GM12878 (cell line): ENCODE results near the gene SNRPA. TPM values are rescaled to one million over a fixed set of nuclear protein-coding genes. Genes with fewer than 3 reads are reported as not detected.
A peak's percentile ranks its signal among the peaks of the same experiment; 100 is the strongest.

Source experiments
- ATAC-seq: fragments of 200-7000 bp; cut with Tn5 transposase; 3 replicates; pipeline ENCODE4 v1.9.1; 2020; ENCODE audit warnings: mild to moderate bottlenecking, moderate library complexity
- BruUV-seq: library from RNA; stranded (reverse); fragments of 400-500 nt; replicated peaks from 2 replicates; lab custom pipeline; 2021; lab: Mats Ljungman, UMichigan
- CTCF ChIA-PET: fragments of 300-600 bp; sonication (Branson Sonifier 250); formaldehyde crosslinking; extraction: SDS; loops from one replicate; lab custom pipeline; 2021; ENCODE audit warnings: inconsistent platforms; lab: Yijun Ruan, JAX
- POLR2A ChIA-PET: fragments of 350-600 bp; formaldehyde crosslinking; extraction: SDS; loops from one replicate; lab custom pipeline; 2021; ENCODE audit warnings: inconsistent platforms; lab: Charles Lee
- RAD21 ChIA-PET: fragments of 300-600 bp; sonication (Branson Sonifier 250); formaldehyde crosslinking; loops from one replicate; lab custom pipeline; 2023; ENCODE audit warnings: antibody characterized with exemption; ENCODE audit not compliant: unreplicated experiment; lab: Charles Lee
- SMC1A ChIA-PET: fragments of 300-600 bp; sonication (Branson Sonifier 250); formaldehyde crosslinking; loops from one replicate; lab custom pipeline; 2023; ENCODE audit not compliant: unreplicated experiment, uncharacterized antibody; lab: Charles Lee
- DNase-seq: peaks from one replicate; pipeline ENCODE4 v3.0.0-alpha.2; 2011; ENCODE audit warnings: low read depth, low spot score
- FAIRE-seq: peaks from 3 replicates; lab custom pipeline; 2011; peaks lifted over from hg19 to GRCh38; lab: Jason Lieb, UNC
- H2AFZ ChIP-seq: 2 replicates; pipeline ENCODE4 v1.6.0; 2011; ENCODE audit warnings: low read depth, low read length, control low read depth; ENCODE audit not compliant: control insufficient read depth
- H3K27ac ChIP-seq: 2 replicates; pipeline ENCODE4 v1.5.1; 2011; ENCODE audit warnings: control low read depth; ENCODE audit not compliant: control insufficient read depth, insufficient read depth
- H3K27me3 ChIP-seq, 2 experiments: replicated peaks in 1 of 2; 2 replicates each; pipeline versions ENCODE4 v1.6.0 to v1.6.1; 2011; ENCODE audit warnings: low read length in 1 of 2; ENCODE audit not compliant: control insufficient read depth in 2 of 2, insufficient read depth in 2 of 2
- H3K36me3 ChIP-seq, 2 experiments: 2 replicates each; pipeline ENCODE4 v1.5.1; 2011; ENCODE audit warnings: low read length in 1 of 2; ENCODE audit not compliant: control insufficient read depth in 2 of 2, insufficient read depth in 2 of 2
- H3K4me1 ChIP-seq: 2 replicates; pipeline ENCODE4 v1.6.1; 2011; ENCODE audit warnings: mild to moderate bottlenecking, low read length, moderate library complexity, mixed read lengths; ENCODE audit not compliant: control insufficient read depth, insufficient read depth
- H3K4me2 ChIP-seq: 2 replicates; pipeline ENCODE4 v1.6.0; 2011; ENCODE audit warnings: control low read depth; ENCODE audit not compliant: control insufficient read depth, insufficient read depth
- H3K4me3 ChIP-seq: fragments of 200-600 bp; sonication (generic); 2 replicates; pipeline ENCODE4 v1.5.1; 2016
- H3K79me2 ChIP-seq: 2 replicates; pipeline ENCODE4 v1.6.0; 2011; ENCODE audit warnings: low read length; ENCODE audit not compliant: control insufficient read depth, insufficient read depth
- H3K9ac ChIP-seq: 2 replicates; pipeline ENCODE4 v1.8.0; 2011; ENCODE audit warnings: low read length, control low read depth, mixed read lengths; ENCODE audit not compliant: control insufficient read depth, insufficient read depth
- H3K9me3 ChIP-seq: replicated peaks from 3 replicates; pipeline ENCODE4 v1.5.1; 2011; ENCODE audit warnings: mild to moderate bottlenecking, low read length; ENCODE audit not compliant: control insufficient read depth, insufficient read depth
- H4K20me1 ChIP-seq: 2 replicates; pipeline ENCODE4 v1.6.0; 2011; ENCODE audit not compliant: control insufficient read depth, insufficient read depth
- ASH2L ChIP-seq: fragments of 300-600, 200-600 bp; sonication (generic); IDR thresholded peaks from 2 replicates; pipeline ENCODE4 v1.6.1; 2017; ENCODE audit warnings: low read depth, mild to moderate bottlenecking, borderline replicate concordance
- CBX5 ChIP-seq: sonication (generic); IDR thresholded peaks from 2 replicates; pipeline ENCODE4 v1.6.1; 2016; ENCODE audit warnings: low read depth, moderate library complexity, mild to moderate bottlenecking, inconsistent platforms
- EGR1 ChIP-seq, 2 experiments: IDR thresholded peaks; 1 replicate in 1 of 2; 2 replicates in 1 of 2; pipeline ENCODE4 v1.6.1; 2011 to 2012; ENCODE audit warnings: low read depth in 2 of 2, low read length in 2 of 2, borderline replicate concordance in 1 of 2, mild to moderate bottlenecking in 1 of 2, moderate library complexity in 1 of 2
- HCFC1 ChIP-seq: fragments of 150-350 bp; IDR thresholded peaks from 2 replicates; pipeline ENCODE4 v1.6.1; 2014; ENCODE audit warnings: low read length
- MEF2B ChIP-seq: fragments of 450-650 bp; IDR thresholded peaks from 2 replicates; pipeline ENCODE4 v1.6.1; 2018; ENCODE audit warnings: mild to moderate bottlenecking, moderate library complexity; ENCODE audit not compliant: partially characterized antibody, poor library complexity, severe bottlenecking
- PAX8 ChIP-seq: fragments of 450-650 bp; IDR thresholded peaks from 2 replicates; pipeline ENCODE4 v1.6.1; 2017; ENCODE audit warnings: mild to moderate bottlenecking, moderate library complexity
- RFX5 ChIP-seq: IDR thresholded peaks from 2 replicates; pipeline ENCODE4 v1.6.1; 2011; ENCODE audit warnings: low read depth, low read length, improper control_type of control experiment
- WRNIP1 ChIP-seq: IDR thresholded peaks from 2 replicates; pipeline ENCODE4 v1.6.1; 2011; ENCODE audit warnings: low read depth, low read length, improper control_type of control experiment, borderline replicate concordance
- ZNF384 ChIP-seq: IDR thresholded peaks from 2 replicates; pipeline ENCODE4 v1.6.1; 2012; ENCODE audit warnings: low read depth, mild to moderate bottlenecking, low read length, improper control_type of control experiment, borderline replicate concordance
- WGBS: methylation state at CpG from one replicate; pipeline ENCODE4 v1.1.6; 2016; ENCODE audit warnings: low lambda C conversion rate; ENCODE audit not compliant: insufficient replicate concordance, insufficient coverage; ENCODE audit errors: missing lambda C conversion rate; 5-methylcytosine and 5-hydroxymethylcytosine counted together
- in situ Hi-C: fragments of 300-500 bp; cut with MboI; formaldehyde crosslinking; loops from 9 replicates; pipeline ENCODE4 v1.14.3; 2018; ENCODE audit warnings: mixed read lengths
- intact Hi-C: fragments of 100-400 bp; cut with micrococcal nuclease; formaldehyde crosslinking; loops from one replicate; pipeline ENCODE4 v1.14.2; 2022; ENCODE audit not compliant: unreplicated experiment
- polyA plus RNA-seq, 11 experiments: library from polyadenylated mRNA; depleted of rRNA in 4 of 11; unstranded in 6 of 11; stranded (reverse) in 5 of 11; fragments of >200 nt; fragmentation: Nextera tagmentation in 4 of 11; fragmentation: Illumina TruSeq in 1 of 11; extraction: Ambion mirVana in 4 of 11; extraction: Trizol in 1 of 11; gene quantifications; 1 replicate in 1 of 11; 2 replicates in 10 of 11; pipeline versions ENCODE4 v1.2.1 to v1.2.3, GENCODE V29; 2011 to 2016; ENCODE audit warnings: inconsistent platforms in 2 of 11, missing spikeins in 2 of 11, low read depth in 1 of 11
- total RNA-seq, 4 experiments: library from RNA; depleted of rRNA in 3 of 4; stranded (reverse); fragments of >200 nt in 3 of 4; fragmentation: Illumina TruSeq in 1 of 4; extraction: Trizol in 1 of 4; gene quantifications; 2 replicates each; pipeline versions ENCODE4 v1.2.1 to v1.2.3, GENCODE V29; 2013 to 2021
- TF ChIP-seq, protein P1 (sequence below): IDR thresholded peaks from 2 replicates; pipeline ENCODE4 v1.6.1; 2012; ENCODE audit warnings: low read depth, low read length, improper control_type of control experiment
- TF ChIP-seq, protein P2 (sequence below): fragments of 450-650 bp; IDR thresholded peaks from 2 replicates; pipeline ENCODE4 v1.6.1; 2014; ENCODE audit warnings: mild to moderate bottlenecking

SNRPA gene
- total and polyA plus RNA-seq, 10 of the 15 experiments (the other 5 are each of a cell fraction or from before 2014, with no cell fraction given): 14.8 to 299 (median 202) TPM

DNA sequence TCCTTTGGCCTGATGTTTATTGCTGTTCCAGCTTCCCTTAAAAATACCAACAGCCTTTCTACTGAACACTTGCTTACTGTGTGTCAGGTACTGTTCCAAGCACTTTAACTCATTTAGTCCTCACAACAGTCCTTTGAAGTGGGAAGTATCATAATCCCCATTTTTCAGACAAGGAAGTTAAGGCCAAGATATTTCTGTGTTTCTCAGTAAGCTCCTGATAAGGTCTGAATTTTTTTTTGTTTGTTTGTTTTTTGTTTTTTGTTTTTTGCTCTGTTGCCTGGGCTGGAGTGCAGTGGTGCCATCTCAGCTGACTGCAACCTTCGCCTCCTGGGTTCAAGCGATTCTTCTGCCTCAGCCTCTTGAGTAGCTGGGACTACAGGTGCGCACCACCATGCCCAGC, 7.5 kb downstream of the SNRPA start:
- intact Hi-C loops: no loop called here
- no peak for TF ChIP-seq ASH2L
- TF ChIP-seq EGR1 (IDR thresholded peaks at IDR 0.05; ENCODE audit: borderline replicate concordance in 1 of 2, low read depth in 2 of 2, low read length in 2 of 2): no peak
- TF ChIP-seq HCFC1: no peak
- TF ChIP-seq CBX5: no peak
- no peak for TF ChIP-seq ZNF384
- DNase-seq (no peak), ATAC-seq (no peak), FAIRE-seq (no peak)
- no peak overlapping the region for H3K4me3 ChIP-seq
- CTCF ChIA-PET: interaction anchor here (0.7 to 2.1 kb wide), 6 partner anchors 11 to 46 kb away, joined by 3 to 8 read pairs (median 4); partner anchors contain the start of genes EGLN2, MIA and RAB4B
- peaks cover 51% of the 10 kb centered on the region for H3K79me2 ChIP-seq
- H3K27ac ChIP-seq: no peak overlapping the region
- RAD21 ChIA-PET: interaction anchor here (0.7 to 16.3 kb wide), 2 partner anchors 9 to 18 kb away, joined by 3 to 291 read pairs; partner anchors contain the start of genes MIA and RAB4B
- in situ Hi-C loops: no loop called here
- BruUV-seq: TSS peak; percentile 34
- H2AFZ ChIP-seq: no peak overlapping the region
- H3K27me3 ChIP-seq: no peaks in the 10 kb centered on the region
- H4K20me1 ChIP-seq: peaks cover 16% of the 10 kb centered on the region
- no peak overlapping the region for H3K4me2 ChIP-seq
- H3K36me3 ChIP-seq: peaks cover 38 to 62% of the 10 kb centered on the region in 2 experiments
- POLR2A ChIA-PET: interaction anchor here (0.7 to 2.2 kb wide), 4 partner anchors 17 to 47 kb away, joined by 3 to 18 read pairs (median 6); partner anchors contain the start of genes MIA and RAB4B
- no peak overlapping the region for H3K9ac ChIP-seq
- H3K9me3 ChIP-seq: no peaks in the 10 kb centered on the region
- SMC1A ChIA-PET: interaction anchor here (0.9 to 13.2 kb wide), 3 partner anchors 15 to 58 kb away, joined by 3 to 256 read pairs (median 3); partner anchors contain the start of genes MIA and RAB4B
- H3K4me1 ChIP-seq: peaks cover 19% of the 10 kb centered on the region
- 95% methylated on average over 3 of the region's 3 CpGs for WGBS

DNA sequence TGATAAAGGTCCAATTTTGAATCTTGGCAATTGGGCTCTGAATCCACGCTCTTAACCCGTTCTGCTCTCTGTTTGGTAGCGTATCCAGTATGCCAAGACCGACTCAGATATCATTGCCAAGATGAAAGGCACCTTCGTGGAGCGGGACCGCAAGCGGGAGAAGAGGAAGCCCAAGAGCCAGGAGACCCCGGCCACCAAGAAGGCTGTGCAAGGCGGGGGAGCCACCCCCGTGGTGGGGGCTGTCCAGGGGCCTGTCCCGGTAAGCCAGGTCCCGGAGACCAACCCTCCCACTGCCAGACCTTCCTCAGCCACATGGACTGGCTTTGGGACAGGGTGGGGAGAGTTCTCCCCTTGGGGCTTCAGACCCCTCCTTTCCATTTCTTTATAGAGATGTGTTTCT, 8.3 kb downstream of the SNRPA start:
- Histone ChIP-seq H2AFZ (no peak overlapping the region), H3K9ac (no peak overlapping the region), H3K27ac (no peak overlapping the region), H3K4me3 (no peak overlapping the region), H3K4me2 (no peak overlapping the region), H4K20me1 (peaks cover 16% of the 10 kb centered on the region), H3K27me3 (no peaks in the 10 kb centered on the region), H3K36me3 (peaks cover 45 to 69% of the 10 kb centered on the region in 2 experiments), H3K4me1 (peaks cover 16% of the 10 kb centered on the region), H3K9me3 (no peaks in the 10 kb centered on the region), H3K79me2 (peaks cover 42% of the 10 kb centered on the region)
- in situ Hi-C loops: no loop called here
- FAIRE-seq (no peak), DNase-seq (no peak), ATAC-seq (no peak)
- intact Hi-C loops: no loop called here
- no TSS peak for BruUV-seq
- CTCF ChIA-PET: interaction anchor here (0.6 kb wide), 1 partner anchor 338 kb away, joined by 3 read pairs; no protein-coding TSS in a partner anchor
- RAD21 ChIA-PET: interaction anchor here (16.3 kb wide), 1 partner anchor 17 kb away, joined by 291 read pairs; the partner anchor contains the start of genes MIA and RAB4B
- SMC1A ChIA-PET: interaction anchor here (13.2 kb wide), 1 partner anchor 15 kb away, joined by 256 read pairs; the partner anchor contains the start of genes MIA and RAB4B
- POLR2A ChIA-PET: interaction anchor here (1.3 to 2.2 kb wide), 2 partner anchors 16 to 18 kb away, joined by 4 to 18 read pairs; partner anchors contain the start of gene RAB4B
- 94% methylated on average over 13 of the region's 13 CpGs for WGBS
- TF ChIP-seq MEF2B: no peak
- TF ChIP-seq PAX8: no peak
- TF ChIP-seq, protein P1, sequence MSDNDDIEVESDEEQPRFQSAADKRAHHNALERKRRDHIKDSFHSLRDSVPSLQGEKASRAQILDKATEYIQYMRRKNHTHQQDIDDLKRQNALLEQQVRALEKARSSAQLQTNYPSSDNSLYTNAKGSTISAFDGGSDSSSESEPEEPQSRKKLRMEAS: no peak
- no peak for TF ChIP-seq RFX5
- TF ChIP-seq, protein P2, sequence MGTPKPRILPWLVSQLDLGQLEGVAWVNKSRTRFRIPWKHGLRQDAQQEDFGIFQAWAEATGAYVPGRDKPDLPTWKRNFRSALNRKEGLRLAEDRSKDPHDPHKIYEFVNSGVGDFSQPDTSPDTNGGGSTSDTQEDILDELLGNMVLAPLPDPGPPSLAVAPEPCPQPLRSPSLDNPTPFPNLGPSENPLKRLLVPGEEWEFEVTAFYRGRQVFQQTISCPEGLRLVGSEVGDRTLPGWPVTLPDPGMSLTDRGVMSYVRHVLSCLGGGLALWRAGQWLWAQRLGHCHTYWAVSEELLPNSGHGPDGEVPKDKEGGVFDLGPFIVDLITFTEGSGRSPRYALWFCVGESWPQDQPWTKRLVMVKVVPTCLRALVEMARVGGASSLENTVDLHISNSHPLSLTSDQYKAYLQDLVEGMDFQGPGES: no peak
- no peak for TF ChIP-seq WRNIP1
